Activated effector memory CD4-positive, alpha-beta T cell treated with Interleukin-2 at 50 U/mL for 16 hours (primary cell): ENCODE results near the gene TCL1A.
"Not testable (repeated sequence)": the region's sequence is repeated elsewhere in the genome, so short reads cannot be mapped to it uniquely, and the experiment has no call there.

Source experiments
- DNase-seq: peaks from one replicate; pipeline ENCODE4 v3.0.0-alpha.2; 2020

The TCL1A gene, protein sequence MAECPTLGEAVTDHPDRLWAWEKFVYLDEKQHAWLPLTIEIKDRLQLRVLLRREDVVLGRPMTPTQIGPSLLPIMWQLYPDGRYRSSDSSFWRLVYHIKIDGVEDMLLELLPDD

DNA sequence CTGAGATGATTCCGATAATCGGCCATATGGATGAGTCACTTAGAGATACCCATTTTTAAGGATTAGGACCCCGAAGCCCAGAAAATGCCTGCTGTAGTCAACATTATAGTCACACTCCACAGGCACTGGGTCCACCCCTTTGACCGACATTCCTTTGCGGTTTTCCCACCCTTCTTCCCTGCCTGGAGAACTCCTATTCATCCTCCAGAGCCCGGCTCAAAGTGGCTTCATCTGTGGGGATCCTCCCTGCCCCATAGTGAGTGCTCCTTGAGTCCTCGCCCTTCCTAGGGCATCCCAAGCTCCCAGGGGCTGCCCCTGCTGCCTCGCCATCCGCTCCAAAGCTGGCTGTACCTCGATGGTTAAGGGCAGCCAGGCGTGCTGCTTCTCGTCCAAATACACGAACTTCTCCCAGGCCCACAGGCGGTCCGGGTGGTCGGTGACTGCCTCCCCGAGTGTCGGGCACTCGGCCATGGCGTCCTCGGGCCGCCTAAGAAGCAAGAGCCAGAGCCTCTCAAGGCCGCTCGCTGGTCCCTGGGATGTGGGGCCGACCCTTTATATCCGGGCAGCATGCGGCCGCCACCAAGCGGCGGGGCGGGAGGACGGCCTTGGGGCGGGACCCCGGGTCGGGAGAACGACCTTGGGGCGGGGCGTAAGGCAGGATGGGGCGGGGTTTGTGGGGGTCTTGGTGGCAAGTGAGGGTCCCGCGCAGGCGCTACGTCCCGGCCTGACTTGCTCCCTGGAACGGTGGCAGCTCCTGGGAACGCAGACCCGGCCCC lies at the start of gene TCL1A:
Gene TCL1A, minus strand, starts transcription at position 530 of the 776 bp plus-strand sequence. Its CDS starts 59 bp downstream, at position 471.
- no peak for DNase-seq

DNA sequence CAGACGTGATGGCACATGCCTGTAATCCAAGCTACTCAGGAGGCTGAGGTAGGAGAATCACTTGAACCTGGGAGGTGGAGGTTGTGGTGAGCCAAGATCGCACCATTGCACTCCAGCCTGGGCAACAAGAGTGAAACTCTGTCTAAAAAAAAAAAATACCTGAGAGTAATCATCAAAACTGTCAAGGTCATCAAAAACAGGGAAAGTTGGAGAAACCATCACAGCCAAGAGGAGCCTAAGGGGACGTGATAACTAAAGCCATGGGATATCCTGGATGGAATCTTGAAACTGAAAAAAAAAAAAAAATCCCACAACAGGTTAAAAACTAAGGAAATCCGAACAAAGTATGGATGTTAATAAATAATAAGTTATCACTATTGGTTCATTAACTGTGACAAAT lies 49.1 kb upstream of the TCL1A start:
- DNase-seq, result not testable (repeated sequence)

DNA sequence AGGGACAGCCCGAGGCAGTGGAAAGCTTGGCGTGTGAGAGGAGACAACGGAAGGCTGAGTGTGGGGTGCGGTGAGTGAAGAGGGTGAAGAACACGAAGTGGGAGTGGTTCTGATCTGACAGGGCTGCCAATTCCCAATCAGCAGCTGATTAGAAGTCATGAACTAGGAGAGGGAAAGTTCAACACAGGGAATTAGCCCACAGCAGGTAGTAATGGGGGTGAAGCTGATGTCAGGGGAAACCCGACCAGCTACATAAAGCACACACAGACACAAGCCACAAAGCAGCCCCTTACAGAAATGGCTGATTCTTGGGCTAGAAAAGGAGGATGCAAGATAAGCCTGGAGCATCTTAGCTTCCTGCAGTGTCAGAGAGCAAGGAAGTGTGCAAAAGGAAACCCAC lies 47.5 kb upstream of the TCL1A start:
- no peak for DNase-seq

DNA sequence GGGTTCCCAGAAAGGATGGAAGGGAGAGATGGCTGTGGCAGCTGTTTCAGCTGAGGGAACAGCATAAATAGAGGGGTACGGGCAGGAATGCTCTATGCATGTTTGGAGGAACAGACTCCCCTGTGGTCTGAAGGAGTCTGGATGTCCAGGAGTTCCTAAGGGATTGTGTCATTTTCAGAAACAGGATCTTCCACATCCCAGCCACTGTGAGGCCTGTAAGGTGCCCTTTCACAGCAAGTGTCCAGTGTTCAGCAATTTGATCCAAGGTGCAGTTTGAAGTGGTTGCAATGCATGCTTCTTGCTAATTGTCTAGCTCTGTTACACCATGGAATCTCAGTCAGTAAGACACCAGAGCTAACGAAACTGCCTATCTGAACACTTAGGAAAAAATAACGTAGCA lies 46.7 kb upstream of the TCL1A start:
- no peak for DNase-seq

DNA sequence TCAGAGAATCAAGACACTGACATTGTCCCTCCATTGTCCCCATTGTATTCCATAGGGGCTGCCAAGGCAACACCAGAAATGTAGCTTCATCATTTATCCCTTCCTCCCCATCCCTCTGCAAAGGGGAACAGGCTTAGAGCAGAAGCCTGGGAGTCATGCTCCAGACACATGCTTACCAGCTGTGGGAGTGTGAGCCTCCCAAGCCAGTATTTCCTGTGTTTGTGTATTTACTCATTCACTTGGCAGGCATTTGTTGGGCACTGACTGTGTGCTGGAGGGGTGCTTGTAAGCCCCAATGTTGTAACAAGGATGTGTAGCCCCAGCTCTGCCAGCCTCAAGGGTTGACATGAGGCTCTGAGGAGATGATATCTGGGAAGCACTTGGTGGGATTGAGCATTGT lies 46.0 kb upstream of the TCL1A start:
- no peak for DNase-seq

DNA sequence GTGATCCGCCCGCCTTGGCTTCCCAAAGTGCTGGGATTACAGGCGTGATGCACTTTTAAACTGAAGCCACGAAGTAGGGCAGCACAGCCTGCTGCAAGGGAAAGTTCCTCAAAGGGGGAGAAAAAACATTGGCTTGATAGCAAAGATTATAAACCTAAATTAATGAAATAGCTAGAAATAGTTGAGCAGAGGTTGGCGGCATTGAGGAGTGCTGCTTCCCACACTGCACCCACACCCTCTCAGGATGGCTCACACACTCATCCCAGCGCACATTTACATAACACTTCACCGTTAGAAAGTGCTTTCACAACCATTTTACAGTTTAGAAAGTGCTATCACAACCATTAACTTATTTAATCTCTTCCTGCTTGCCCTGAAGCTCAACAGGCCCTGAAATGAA lies 44.4 kb upstream of the TCL1A start:
- no peak for DNase-seq

DNA sequence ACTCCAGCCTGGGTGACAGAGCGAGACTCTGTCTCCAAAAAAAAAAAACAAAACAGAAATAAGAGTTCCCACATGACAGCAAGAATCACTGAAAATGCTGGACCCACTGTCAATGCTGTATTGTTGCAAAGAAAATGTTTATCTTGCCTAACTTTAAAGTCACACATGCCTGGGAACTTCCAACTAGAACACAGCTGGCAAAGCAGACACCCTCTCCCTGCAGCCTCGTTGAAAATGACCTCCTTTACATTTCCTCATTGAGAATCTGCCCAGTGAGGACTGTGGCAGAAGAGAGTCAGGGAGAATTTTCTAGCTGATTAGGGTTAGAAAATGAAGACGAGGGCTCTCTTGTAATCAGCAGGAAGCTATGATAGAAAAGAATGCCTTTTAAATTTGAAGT lies 42.8 kb upstream of the TCL1A start:
- no peak for DNase-seq

DNA sequence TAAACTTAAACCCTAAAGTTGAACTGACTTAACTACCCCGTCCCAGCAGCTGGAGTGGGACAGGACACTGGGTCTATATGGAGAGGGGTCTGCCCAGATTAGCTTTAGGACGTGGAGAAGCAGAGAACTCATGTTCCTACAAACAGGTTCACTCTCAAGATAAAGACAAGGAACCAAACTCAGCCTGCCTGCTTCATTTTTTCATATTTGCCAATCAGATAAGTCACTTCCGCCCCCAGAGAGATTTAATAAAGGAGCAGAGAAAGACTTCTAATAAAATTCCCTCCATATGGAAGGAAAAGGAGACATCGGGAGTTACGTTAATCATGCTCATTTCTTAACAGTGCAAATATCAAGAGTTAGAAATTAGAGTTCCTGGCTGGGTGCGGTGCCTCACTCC lies 42.2 kb upstream of the TCL1A start:
- no peak for DNase-seq

DNA sequence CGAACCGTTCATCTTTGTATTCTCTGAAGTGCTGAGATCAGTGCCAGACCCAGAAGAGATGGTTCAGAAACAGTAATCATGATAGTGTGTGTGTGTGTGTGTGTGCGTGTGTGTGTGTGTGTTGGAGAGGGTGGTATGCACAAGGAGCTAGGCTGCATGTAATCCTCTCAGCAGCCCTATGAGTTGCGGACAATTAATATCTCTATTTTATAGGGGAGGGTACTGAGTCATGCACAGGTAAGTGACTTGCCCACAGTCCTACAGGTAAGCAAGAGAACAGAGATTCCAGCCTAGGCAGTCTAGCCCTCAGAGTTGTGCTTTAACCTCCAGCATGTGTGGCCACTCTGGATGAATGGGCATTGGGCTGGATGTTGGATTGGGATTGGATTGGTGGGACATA lies 27.9 kb upstream of the TCL1A start:
- no peak for DNase-seq

DNA sequence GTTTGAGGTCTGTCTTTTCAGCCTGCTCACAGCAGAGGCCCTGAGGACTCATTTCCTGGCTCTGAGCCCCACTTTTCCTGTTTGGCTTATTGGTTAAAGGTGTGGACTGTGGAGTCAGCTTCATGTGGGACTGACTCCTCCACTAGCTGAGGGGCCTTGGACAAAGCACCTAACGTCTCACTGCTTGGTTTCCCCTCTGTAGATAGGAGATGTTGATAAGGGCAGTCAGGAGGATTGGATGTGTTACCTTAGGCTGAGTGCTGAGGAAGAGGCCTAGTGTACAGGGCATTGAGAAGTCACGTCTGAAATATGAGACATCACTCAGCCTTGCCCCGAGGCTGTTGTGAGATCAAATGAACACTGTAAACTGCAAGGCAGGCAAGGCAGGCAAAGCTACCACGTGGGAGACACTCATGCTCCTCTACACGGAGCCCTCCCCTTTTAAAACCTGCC lies 27.1 kb upstream of the TCL1A start:
- no peak for DNase-seq

DNA sequence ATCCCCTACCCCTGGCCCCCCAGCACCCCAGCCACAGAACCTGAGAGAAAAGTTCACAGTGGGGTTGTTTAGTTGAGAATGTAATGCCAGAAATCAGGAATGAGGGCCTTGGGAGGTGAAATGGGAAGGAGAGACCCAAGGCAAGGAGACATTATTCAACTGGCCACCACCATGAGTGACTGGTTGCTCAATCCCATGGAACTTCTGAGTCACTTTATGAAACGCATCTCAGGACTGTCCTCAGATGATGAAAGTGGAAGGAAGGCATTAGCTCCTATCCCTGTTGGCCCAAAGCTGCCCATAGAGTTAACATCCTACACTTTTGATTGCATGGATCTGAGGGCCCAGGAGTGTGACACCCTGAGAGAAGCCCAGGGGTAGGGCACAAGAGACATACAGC lies 25.4 kb upstream of the TCL1A start:
- no peak for DNase-seq

DNA sequence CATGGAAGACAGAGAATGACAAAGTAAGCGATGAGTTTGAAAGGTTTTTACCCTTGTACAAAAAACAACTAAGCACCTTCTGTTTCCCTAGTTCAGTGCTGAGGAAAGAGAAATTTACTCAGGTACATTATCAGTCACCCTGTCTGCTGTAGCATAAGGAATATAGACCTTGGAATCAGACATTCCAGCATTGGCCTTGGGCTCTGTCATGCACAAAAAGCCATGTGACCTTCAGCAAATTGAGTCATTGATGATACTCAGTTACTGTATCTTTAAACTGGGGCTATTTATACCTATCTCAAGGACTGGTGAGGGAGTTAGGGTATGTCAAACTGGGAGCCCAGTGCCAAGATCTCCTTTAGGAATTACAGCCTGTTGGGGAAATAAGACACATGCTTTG lies 19.3 kb upstream of the TCL1A start:
- DNase-seq, result no peak

DNA sequence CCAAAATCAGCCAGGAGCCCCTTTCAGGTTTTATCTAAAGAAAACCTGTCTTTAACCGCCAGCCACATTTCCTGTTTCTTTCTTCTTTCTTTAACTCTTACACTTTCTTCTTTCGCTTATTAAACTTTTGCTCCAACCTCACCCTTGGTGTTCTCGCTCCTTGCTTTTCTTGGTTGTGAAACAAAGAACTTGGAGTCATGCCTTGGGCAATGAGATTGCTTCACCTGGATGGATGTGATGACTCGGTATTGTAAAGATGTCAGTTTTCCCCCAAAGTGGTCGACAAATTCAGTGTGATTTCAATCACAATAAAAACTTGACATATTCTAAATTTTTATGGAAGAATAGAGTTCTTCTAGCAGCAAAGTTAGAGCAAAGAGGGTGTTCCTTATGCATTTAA lies 16.2 kb upstream of the TCL1A start:
- DNase-seq, result no peak

DNA sequence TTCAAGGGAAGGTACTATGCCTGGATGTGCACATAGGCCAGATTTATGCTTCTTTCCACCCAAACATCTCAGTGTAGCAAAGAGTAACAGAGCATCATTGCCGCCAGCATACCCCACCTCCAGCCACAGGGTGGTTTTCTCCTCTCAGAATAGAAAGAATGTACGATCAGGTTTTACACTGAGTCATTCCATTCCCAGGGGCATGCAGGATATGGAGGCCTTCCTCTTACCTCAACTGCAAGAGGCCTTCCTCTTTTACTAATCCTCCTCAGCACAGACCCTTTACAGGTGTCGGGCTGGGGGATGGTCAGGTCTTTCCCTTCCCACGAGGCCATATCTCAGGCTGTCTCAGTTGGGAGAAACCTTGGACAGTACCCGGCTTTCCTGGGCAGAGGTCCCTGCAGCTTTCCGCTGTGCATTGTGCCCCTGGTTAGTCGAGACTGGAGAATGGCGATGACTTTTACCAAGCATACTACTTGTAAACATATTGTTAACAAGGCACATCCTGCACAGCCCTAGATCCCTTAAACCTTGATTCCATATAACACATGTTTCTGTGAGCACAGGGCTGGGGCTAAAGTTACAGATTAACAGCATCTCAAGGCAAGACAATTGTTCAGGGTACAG lies 15.6 kb upstream of the TCL1A start:
- not testable (repeated sequence) for DNase-seq

DNA sequence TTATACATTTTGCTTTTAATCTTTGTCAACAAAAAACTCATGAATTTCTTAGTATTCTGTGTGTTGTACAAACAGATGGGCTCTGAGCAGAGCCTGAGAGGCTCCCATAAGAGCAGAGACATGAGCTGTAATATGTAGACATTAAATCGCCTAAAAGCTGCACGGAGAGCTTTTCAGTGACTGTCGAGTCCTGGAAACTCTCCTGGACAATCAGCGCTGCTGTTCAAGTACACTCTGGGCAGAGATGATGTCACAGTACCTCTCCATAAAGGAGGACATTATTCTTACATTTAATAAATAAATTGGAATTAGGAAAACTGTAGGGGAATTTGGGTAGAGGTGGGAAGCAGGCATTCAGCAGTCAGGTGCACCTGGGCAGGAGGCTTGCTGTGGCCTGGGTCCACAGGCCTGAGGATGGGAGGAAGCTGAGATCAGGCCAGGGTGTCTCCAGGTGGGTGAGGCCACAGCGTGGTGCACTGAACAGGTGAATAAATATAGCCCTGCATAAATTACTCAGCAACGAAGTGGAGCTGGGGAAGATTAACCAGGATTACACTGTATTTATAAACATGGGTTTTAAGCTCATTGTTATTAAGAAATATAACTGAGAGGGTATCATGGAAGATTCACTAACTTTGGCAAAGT lies 13.3 kb upstream of the TCL1A start:
- DNase-seq, result no peak

DNA sequence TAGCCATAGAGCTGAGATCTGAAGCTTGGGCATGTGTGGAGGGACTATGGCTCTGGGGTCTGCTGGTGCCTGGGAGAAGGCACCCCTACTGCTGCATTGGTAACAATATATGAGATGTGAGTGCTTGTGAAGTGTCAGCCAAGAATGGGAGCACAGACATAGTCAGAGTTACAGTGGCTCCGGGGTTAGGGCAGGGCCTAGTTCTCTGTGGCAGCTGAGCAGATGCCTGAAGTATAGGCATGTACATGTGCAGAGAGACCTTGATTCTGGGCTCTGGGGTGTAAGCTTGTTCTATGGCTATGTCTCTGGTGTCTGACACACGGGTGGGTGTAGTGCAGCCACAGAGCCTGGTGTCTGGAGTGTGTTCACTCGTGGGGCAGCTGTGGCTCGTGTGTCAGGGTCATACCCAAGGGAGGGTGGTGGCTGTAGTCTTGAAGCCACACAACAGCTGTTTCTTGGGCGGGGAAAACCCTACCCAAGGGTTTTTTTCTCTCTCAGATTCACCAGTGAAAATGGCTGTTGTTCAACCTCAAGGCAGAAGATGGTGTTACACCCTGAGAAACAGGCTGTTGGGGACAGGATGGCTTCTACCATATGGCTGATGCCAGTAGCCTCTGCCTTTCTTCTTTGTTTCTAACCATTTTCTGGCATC lies 11.9 kb upstream of the TCL1A start:
- no peak for DNase-seq

DNA sequence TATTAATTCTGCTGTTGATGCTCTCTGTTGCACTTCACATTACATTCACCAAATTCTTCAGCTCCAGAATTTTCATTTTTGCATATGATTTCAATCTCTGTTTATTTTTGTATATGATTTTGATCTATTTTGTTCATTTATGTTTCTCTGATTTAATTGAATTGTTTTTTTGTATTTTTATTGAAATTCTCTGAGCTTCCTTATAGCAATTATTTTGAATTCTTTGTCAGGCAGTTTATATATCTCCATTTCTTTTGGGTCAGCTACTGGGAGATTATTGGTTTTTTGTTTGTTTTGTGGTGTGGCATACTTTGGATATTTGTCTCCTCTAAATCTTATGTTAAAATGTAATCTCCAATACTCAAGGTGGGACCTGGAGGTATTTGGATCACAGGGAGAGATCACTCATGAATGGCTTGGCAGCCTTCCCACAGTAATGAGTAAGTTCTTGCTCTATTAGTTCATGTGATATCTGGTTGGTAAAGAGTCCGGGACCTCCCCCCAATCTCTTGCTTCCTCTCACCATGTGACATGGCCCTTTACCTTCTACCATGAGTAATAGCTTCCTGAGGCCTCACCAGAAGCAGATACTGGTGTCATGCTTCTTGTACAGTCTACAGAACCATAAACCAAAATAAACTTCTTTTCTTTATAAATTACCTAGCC lies 8.7 kb upstream of the TCL1A start:
- DNase-seq, result no peak

DNA sequence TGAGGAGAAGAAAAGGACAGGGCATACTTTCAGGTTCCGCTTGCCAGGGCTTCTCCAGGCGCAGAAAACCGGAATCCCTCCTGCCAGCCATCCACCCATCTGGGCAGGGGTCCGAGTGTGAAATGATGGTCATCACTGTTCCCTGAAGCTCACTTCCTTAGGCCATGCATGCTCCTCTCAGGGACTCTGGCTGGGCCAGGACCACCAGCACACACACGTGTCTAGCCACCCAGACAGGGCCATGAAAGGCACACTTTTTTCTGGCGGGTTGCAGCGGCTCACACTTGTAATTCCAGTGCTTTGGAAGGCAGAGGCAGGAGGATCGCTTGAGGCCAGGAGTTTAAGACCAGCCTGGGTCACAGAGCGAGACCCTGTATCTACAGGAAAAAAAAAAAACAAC lies 1.5 kb downstream of the TCL1A start:
- DNase-seq, result no peak

DNA sequence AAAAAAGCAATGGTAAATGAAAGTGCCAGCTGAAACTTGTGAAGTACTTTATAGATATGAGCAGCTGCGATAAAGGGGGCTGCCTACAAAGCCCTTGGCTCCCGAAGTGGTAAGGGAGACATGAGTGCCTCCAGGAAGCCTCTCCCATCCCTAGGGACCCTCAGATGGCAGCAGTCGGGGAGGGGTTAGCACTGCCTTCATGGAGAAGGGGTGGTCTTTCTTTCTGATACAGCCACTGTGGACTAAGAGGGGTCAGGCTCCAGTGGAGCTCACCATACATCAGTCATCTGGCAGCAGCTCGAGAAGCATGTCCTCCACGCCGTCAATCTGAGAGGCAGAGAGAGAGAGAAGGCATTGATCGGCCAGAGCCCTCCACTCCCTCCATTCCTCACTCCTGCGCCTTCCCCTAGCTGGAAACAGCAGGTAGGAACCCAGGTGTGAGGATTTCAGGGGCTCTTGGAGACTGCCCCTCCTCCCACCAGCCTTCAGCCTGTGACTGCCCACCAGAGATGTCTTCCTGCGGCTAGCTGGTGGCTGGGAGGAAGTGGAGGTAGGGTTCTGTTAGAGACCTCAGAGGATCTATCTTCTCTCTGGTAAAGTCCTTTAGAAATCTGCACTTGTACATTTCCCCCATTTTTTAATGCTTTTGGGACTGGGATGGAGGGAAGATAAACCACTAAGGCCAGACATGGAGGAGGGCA lies 2.3 kb downstream of the TCL1A start:
- DNase-seq, result no peak

DNA sequence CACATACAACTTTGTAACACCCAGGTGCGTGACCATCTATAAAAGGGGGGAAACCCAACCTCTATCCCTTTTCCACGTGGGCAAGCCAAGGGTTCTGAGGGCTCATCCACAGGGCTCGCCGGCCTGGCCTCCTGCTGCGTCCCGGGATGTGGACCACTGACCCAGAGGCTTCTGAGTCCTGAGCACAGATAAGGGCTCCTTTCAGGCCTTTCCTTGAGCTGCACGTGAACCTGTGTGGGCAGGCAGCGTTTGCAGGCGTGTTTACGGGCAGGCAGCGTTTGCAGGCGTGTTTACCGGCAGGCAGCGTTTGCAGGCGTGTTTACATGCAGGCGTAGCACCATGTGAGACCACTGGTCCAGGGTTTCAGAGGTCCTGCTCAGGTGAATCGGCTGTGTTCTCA lies 3.8 kb downstream of the TCL1A start:
- DNase-seq, result no peak

DNA sequence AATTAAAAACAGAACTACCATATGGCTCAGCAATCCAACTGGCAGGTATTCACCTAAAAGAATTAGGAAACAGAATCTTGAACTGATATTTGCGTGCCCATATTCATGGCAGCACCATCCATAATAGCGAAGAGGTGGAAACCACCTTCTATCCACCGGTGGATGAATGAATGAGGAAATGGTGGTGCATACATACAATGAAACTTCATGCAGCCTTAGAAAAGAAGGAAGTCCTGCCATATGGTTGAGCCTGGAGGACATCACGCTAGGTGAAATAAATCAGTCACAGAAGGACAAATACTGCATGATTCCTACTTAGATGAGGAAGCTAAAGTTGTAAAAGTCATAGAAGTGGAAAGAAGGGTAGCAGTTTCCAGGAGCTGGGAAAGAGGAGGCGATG lies 6.6 kb downstream of the TCL1A start:
- DNase-seq, result no peak

DNA sequence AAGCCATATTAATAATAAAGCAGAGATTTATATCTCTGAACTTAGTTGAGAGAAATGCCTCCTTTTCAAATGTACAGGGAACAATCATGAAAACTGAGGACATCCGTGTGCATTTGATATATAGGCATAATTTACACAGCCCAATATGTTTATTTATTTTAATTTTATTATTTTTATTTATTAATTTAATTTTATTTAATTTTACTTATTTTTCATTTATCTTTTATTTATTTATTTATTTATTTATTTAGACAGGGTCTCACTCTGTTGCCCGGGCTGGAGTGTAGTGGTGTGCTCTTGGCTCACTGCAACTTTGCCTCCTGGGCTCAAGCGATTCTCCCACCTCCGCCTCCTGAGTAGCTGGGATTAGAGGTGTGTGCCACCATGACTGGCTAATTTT lies 8.4 kb downstream of the TCL1A start:
- DNase-seq, result no peak
